CD4-positive, alpha-beta T cell treated with Interleukin-15 for 1 hour (primary cell): ENCODE data around the gene ISM1.
"Not testable (repeated sequence)": the region's sequence is repeated elsewhere in the genome, so short reads cannot be mapped to it uniquely, and the experiment has no call there.

ENCODE experiments used
- DNase-seq: peaks from one replicate; pipeline ENCODE4 v3.0.0-alpha.2; 2020

ISM1 gene

DNA sequence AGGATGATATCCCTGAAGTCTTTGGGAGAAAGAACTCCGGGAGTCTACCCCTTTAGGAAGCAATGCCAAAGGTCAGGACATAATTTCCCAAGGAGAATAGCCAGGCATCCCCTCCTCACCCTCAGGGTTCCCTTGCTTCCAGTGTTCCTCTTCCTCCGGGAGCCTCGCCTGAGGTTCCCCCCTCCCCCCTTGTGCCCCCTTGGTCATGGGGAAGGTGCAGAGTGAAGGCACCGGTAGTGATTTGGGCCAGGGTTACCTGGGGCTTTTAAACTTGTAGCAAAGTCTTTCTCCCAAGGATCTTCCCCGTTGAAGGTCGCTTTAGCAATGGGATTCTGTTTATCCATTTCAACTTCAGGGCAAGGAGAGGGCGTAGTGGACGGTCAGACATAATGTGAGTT is 1.2 kb downstream of the ISM1 start:
- no peak for DNase-seq

DNA sequence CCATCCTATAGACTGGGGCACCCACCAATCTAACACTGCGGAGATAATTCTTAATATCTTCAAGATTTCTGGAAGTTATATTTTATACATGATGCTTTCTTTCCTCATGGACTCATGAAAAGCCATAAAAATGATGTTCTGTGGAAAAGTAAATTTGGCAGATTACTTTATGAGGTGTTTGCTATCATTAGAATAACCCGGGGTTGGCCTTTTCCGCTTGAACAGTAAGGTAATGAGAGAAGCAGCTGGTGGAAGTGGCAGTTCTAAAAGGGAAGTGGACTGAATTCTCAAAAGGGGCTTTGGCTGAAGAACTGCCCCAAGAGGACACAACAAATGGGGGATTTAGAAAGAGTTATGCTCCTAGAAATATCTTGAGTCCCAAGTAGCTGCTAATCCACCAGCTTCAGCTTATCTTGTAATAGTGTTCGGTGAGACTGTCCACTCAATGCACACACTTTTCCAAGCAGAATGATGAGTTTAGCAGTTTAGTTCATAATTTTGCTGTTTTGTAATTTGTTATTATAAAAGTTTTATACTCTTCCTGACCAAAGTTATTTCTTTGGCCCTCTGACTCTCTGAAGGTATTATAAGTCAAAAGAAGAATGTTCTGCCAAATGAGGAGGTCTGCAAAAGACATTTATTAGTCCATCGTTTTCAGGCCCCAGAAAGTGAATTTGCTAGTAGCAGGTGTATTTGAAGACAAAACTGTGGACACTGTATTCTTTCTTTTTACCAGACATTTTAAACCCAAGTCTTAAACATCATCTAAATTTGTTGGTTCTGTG is 2.9 kb downstream of the ISM1 start:
- no peak for DNase-seq

DNA sequence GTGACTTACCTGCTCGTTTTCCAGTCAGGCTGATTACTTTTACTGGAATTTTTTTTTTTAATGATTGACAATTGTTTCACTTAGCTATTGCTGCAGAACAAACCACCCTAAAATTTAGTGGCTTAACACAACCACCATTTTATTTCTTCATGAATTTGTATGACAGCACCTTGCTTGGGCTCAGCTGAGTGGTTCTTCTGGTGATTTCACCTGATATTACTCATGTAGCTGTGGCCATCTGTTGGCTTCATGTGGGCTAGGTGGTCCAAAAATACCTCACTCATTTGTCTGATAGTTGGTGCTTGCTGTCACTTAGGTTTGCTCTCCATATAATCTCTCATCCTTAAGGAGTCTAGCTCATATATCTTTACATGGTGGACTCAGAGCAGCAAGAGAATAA is 5.3 kb downstream of the ISM1 start:
- no peak for DNase-seq

DNA sequence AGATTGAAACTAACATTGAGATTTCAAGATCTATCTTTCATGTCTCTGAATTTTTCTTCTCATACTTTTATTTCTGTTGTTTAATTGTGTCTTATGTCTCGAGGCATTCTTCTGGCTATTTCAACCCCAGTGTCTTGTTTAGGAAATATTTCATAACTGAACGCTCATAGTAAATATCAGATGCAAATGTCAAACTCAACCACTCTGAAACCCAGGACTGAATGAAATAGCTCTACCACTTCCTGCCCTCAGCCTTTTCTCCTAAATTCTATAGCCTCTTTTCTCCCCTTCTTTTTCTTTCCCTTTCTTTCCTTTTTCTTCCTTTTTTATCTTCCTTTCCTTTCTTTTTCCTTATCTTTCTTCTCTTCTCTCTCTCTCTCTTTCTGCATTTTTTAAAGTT is 7.7 kb downstream of the ISM1 start:
- DNase-seq = no peak

DNA sequence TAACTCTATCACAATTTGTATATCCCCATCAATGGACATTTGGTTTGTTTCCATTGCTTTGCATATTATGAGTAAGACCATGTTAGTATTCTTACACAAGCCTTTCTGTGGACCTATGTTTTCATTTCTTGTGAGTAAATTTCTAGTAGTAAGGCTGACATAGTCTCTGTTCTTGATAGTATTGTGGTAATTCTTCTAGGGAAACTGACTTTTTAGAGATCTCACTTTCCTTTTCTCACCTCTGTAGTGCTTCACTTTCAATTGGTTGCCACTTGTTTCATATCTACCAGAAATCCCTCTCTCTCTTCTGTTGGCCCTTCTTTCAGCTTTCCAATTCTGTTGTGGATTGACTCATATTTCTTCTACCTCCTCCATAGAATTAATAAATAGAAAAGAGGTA is 8.5 kb downstream of the ISM1 start:
- no peak for DNase-seq

DNA sequence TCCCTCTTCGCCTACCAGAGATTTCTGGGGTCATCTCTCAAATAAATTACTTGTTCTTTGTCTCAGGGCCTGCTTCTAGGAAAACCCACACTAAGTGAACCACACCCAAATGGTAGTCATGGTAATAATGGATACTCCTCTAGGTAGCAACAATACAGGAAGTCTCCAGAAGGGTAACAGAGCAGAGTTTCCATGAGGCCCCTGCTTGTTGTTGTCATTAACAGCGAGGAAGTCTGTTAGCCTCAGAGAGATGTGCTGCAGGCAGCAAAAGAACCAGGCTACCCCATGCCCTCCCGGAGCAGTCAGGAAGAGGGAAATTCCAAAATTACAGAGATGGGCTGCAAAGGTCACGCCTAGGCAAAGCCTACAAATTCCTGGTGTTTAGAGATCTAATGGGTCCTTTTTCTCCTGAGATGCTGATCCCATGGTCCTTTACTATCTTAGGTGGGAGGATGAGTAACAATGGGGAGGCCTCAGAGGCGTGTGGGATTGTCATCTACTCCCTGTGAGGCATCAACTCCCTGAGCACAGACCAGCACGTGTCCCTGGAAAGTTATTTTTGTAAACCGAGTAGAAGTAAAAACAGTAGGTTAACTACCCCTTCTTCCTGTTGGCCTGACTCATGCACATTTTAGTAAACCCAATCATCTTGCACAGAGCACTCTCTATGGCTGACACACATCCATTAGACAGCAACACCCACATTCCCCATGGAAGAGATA is 10.1 kb downstream of the ISM1 start:
- peak; percentile 69 for DNase-seq

DNA sequence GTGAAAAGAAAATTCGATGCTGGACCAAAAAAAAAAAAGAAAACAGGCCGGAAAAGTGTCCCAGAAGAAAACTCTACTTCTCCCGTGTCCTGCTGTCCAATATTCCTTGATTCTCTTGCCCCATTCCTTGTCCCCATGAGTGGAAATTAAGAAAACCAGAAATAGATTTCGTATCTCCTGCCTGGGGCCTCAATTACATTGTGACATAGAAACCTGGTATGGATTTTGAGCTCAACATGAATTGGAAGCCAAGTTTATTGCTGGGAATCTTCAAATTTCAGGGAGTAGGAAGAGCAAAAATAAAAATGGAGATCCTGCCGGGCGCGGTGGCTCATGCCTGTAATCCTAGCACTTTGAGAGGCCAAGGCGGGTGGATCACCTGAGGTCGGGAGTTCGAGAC is 11.9 kb downstream of the ISM1 start:
- no peak for DNase-seq

DNA sequence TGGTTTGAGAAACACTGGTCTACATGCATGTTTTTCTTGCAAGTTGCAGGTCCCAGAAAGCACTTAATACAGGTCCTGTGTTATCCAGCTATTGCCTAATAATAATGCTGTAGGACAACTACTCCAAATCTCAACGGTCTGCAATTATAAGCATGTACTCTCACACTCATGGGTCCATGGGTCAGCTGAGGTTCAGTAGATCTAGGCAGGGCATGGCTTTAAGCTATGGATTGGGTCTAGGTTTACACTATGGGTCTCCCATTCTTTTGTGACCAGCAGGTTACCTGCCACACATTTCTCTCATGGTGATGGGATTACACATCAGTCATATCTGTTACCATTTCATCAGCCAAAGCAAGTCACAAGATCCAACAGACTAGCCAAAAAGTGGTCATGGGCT is 13.9 kb downstream of the ISM1 start:
- DNase-seq = no peak

DNA sequence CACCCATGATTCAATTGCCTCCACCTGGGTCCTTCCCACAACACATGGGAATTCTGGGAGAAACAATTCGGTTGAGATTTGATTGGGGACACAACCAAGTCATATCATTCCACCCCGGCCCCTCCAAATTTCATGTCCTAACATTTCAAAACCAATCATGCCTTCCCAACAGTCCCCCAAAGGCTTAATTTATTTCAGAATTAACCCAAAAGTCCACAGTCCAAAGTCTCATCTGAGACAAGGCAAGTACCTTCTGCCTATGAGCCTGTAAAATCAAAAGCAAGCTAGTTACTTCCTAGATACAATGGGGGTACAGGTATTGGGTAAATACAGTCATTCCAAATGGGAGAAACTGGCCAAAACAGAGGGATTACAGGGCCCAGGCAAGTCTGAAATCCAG is 15.3 kb downstream of the ISM1 start:
- DNase-seq = not testable (repeated sequence)

DNA sequence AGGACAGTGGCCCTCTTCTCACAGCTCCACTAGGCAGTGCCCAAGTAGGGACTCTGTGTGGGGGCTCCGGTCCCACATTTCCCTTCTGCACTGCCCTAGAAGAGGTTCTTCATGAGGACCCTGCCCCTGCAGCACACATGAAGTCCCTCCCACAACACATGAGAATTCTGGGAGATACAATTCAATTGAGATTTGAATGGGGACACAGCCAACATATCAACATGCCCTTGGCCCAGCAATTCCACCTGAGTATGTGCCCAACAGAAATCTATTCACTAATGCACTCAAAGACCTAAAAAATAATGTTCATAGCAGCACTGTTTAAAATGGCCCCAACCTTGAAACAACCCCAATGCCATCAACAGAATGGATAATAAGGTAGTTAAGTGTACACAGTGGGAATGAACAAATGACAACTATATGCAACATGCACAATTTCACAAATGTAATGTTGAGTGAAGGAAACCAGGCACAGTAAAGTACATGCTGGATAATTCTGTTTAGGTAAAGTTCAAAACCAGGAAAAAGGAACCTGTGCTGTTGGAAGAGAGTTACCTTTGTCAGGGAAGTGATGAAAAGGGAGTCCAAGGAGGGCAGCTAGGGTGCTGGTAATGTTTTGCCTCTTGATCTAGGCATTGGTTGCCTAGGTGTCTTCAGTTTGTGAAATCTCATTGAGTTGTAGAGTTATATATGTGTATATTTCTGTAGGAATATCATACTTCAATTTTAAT is 16.1 kb downstream of the ISM1 start:
- DNase-seq = no peak

DNA sequence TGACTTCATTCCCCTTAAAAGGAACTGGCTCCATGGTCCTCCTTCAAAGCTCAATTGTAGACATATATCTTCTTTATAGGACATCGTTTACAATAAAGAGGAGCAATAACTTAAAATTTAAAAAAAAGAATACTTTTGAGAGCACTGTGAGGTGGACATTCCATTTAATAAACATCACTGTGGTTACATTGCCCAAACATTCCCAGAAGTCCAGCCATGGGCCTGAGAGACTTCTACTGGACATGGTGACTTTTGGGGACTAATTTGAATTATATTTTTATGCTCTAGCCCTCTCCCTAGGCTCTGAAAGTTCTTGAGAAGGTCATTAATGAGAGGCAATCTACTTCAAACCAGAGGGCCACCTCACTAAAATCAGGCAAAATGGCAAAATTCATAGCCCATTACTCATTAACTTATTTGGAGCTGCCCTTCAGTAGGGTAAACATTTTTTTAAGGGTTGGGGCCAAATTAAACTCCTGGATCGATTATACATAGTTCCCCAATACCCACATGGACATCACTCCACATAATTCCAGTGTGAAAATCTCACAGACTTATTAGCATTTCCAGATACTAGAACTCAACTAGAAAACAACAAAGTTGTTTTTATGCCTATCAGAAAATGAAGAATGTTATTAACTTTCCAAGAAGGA is 17.1 kb downstream of the ISM1 start:
- no peak for DNase-seq

DNA sequence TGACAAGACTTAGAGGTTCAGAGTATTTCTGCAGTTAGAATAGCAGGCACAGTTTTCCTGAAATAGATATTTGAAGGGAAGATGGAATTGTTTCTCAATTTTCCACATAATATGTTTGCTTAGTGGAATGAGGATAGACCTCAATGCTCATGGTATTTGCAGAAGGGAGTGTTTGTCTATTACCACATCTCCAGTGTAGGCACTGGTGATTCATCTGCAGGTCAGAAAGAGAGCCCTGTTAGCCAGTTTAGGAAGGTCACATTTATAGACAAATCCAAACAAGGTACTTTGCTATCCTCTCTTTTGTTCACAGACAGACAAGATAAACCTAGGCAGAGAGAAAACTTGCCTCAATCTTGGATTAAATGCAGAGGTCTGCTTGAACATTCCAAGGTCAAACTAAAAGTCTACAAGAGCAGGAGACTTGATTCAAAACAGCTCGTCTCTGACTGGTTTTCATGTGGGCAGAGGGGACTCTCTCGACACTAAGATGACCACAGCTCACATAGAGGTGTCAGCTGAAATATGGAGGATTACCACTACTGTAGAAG is 22.8 kb downstream of the ISM1 start:
- DNase-seq = no peak

DNA sequence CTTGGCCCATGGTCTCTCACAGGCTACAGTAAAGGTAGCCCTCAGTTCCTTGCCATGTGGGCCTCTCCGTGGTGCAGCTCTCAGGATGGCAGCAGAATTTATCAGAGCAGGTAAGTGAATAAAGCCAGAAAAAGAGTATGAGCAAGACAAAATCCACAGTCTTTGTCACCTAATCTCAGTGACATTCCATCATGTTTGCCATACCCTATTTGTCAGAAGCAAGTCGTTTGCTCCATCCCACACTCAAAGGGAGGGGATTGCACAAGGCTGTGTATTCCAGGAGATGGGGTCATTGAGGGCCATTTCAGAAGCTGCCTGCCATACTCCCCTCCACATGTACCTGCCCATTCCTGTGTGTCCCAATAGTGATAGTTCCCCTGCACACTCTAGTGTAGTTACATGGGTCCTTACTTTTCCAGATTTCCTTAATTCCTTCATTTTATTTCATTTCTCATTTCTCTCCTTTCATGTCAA is 24.2 kb downstream of the ISM1 start:
- no peak for DNase-seq

DNA sequence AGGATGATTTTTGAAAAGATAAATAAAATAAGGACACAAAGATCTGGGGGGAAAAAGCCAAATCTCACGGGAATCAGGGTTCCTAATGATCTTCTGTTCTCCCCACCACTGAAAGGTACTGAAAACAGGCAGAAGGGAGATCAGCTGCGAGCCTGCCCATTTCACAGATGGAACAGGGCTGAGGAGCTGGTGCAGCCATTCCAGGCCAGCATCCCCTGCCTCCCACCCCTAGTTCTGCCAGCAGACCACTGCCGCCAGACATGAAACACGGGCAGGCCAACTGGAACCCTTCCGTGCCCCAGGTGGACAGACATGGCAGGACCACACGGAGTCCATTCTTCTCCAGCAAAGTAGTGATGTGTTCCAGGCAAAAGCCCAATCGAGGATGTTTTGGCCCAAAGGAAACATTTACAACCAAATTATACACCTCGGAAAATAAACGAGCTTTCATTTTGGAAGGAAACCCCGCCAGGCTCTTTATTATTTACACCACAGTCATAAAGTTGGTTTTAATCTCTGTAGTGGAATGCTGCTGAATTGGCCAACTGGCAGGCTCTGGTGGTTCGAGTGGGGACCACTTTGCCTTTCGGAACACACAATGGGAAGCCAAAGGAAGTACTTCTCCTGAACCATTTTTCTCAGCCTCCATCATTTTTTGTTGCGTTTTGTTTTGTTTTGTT is 28.2 kb downstream of the ISM1 start:
- DNase-seq = no peak

DNA sequence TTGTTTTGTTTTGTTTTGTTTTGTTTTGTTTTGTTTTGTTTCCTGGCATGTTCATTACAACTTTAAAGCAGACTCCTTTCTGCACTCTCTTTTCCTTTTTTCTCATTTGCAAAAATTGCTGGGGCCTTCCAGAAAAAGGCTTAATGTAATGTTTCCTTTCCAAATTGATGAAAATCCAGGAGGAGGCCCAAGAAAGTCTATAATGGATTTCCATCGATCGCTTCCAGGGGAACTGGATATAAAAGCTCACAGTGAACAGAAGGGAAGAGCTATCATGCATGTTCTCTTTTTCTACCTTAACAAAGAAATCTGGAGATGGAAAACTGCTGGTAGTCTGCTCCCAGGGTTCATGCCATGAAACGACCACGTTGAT is 28.7 kb downstream of the ISM1 start:
- no peak for DNase-seq

DNA sequence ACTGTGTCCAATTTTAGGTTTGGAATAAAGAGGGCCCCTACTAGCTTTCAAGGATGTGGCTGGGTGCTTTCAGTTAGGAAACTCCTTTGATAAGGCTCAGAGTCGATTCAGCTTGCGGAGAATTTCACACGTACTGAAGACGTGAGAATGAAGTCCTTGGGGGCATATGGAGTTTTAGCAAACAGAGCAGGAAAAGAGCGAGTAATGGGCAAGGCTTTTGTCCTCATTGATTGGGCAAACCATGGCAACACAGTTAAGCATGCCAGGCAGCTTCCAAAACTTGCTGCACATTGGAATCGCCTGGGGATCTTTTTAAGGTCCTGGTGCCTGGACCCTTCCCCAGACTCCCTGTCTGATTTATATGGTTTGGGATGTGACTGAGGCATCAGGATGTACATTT is 29.2 kb downstream of the ISM1 start:
- no peak for DNase-seq

DNA sequence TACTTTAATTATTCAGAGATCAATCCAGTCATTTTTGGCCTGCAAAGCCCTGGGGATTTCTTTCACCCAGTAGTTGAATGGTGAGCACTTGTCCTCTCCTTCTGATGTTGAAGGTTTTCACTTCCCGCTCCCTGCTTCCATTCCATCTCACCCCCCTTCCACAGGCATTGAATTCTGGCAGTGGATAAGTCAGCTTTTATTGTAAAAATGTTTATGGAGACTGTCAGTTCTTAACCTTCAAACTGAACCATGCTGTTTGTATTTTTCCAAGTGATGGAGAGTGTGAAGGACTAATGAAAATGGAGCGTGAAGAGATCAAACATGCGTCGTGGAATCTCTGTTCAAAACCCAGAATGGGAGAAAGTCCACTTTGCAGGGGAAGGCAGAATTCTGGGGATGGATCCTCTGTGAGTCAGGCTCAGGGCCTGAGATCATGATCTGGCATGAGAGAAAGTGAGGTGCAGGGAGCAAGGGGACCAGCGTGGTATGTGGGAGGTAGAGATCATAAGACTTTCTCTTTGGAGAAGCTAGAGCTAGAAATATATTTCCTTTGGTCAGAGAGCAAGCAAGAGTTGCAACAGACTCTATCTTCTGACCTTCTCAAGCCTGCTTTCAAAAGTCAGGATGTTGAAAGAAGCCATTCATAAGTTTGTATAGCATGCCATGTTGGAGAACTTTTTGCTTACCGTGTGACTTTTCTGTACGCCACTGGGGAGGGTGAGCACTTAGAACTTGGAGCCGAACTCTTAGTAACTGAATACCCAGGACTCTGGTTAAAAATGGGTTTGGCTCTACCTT is 30.2 kb downstream of the ISM1 start:
- no peak for DNase-seq

DNA sequence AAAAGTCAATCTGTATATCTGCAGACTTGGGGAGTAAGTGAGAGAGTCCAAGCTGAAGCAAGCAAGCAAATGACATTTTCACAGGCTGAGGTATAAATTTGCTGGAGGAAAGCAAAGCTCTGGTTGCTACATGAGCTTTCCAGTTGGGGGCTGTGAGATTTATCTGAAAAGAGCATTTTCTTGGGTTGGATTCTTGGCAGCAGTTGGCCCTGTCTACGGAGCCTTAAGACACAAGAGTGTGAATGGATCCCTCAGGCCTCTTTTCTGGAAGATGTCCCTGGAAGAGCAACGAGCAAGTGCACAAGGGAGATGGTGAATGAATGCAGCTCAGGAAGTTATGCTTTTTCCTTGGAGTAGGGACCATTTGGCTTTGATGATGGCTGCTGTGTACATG is 30.8 kb downstream of the ISM1 start:
- no peak for DNase-seq

DNA sequence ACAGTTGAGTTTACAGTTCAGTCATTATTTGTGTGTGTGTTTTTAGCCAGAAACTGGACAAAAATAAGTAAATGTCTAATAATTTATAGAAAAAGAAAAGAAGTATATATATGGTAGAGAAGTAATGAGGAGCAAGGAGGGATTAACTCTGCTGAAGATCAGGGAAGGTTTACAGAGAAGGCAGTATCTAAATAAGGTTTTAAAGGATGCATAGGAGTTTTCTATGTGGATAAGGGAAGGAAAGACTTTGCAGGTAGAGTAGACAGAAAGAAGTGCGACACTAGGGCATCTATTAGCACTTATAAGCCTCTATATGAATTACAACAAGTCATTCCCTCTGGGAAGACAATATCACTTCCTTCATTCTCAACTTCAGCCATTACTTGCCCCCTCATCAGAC is 34.3 kb downstream of the ISM1 start:
- DNase-seq = no peak

DNA sequence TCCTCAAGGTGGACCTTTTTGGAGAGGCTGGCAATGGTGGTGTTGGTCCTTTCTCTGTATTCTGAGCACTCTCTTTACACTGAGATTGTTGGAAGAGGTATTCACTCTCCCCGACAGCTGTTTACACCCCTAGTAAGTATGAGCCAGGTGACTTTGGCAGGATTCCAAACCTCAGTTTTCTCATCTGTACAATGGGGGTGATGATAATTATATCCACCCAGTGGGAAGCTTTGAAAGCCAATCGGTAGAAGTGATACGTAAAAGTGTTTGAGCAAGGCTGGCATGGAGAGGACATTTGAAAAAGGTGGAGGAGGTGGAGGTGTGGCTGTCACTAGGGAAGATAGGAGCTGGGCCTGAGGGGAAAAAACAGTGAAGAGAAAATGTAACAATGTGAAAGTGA is 35.5 kb downstream of the ISM1 start:
- no peak for DNase-seq

DNA sequence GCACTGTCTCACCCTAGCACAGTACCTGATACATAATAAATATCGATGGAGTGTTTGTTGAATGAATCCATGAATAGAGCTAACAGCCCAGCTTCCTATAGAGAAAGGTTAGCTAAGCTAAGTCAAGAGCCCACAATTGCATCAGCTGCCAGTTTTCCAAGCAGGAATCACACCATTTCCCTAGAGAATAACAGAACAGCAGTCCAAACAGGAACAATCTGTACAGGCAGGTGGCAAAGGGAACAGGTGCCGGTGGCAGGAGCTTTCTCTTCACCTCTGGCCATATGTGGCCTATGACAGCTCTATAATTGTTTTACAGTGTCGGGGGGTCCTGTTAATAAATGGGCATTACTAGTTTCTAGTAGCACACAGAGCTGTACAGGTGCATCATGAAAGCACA is 38.8 kb downstream of the ISM1 start:
- DNase-seq = no peak
